GM19043 (cell line): ENCODE results near the gene CABP5.
"Not testable (repeated sequence)": the region's sequence is repeated elsewhere in the genome, so short reads cannot be mapped to it uniquely, and the experiment has no call there.

Source experiments
- ATAC-seq: cut with Tn5 transposase; IDR thresholded peaks from one replicate; pipeline ENCODE4 v1.9.1; 2021; ENCODE audit warnings: low read depth; ENCODE audit not compliant: unreplicated experiment

CABP5 gene

GRCh38 chr19:48043675-48044258 is at the start of gene CABP5:
CABP5 (minus strand) TSS chr19:48044079; CDS start chr19:48043922, 157 bp downstream.
- ATAC-seq, result no peak

DNA sequence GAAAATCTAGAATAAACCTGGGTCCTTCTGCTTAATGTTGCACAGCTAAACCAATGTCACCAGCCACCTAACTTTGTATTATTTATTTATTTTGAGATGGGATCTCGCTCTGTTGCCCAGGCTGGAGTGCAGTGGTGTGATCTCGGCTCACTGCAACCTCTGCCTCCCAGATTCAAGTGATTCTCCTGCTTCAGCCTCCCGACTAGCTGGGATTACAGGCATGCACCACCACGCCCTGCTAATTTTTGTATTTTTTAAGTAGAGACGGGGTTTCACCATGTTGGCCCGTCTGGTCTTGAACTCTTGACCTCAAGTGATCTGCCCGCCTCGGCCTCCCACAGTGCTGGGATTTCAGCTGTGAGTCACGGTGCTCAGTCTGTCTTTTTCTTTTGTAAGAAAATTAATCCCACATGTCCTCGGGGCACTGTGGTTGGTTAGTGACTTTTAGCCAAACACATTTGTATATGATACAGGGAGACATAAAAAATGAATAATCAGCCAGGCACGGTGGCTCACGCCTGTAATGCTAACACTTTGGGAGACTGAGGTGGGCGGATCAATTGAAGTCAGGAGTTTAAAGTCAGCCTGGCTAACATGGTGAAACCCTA is 47.3 kb upstream of the CABP5 start:
- not testable (repeated sequence) for ATAC-seq

DNA sequence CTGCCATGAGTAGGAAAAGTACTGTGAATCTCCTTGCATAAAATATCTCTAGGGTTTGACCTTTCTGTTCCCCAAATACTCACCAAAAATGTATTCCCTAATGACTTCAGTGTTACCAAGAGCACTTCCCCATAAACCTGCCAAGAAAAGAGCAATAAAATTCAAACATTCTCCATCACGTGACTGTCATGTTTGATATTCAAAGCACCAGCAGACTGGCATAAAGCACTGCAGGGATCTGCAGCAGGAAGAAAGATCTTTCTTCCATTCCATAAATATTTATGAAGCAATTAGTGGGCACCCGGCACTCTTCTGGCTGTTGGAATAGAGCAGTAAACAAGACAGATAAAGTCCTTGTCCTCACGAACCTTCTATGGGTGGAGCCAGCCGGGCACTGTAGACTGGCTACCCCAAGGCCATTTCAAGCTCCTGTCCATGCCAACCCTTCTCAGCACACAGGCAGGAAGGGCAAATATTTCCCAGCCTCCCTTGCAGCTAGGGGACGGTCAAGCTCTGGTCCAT is 46.5 kb upstream of the CABP5 start:
- no peak for ATAC-seq

DNA sequence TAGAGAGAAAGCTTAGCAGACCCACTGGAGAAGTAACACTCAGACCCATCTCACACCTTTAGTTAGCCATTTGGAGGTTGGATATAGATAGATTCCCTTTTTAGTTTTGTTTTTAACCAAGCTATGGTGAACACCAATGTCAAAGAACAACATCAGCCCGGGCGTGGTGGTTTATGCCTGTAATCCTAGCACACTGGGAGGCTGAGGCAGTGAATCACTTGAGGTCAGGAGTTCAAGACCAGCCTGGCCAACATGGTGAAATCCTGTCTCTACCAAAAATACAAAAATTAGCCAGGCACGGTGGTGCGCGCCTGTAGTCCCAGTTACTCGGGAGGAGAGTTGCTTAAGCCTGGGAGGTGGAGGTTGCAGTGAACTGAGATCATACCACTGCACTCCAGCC is 45.1 kb upstream of the CABP5 start:
- not testable (repeated sequence) for ATAC-seq

- ATAC-seq, result no peak
Measured at GRCh38 chr19:48085904-48086864, 42.3 kb upstream of the CABP5 start.

DNA sequence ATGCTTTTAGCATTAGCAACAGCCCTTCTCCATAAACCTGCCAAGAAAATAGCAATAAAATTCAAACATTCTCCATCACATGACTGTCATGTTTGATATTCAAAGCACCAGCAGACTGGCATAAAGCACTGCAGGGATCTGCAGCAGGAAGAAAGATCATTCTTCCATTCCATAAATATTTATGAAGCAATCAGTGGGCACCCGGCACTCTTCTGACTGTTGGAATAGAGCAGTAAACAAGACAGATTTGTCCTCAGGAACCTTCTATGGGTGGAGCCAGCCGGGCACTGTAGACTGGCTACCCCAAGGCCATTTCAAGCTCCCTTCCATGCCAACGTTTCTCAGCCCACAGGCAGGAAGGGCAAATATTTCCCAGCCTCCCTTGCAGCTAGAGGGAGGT is 41.2 kb upstream of the CABP5 start:
- no peak for ATAC-seq

DNA sequence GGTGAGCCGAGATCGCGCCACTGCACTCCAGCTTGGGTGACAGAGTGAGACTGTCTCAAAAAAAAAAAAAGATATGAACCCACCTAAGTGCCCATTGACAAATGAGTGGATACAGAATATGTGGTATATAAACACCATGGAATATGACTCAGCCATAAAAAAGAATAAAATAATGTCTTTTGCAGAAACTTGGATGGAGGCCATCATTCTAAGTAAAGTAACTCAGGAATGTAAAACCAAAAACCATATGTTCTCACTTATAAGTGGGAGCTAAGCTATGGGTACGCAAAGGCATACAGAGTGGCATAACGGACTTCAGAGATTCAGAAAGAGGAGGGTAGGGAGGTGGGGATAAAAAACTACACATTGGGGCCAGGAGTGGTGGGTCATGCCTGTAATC is 37.2 kb upstream of the CABP5 start:
- no peak for ATAC-seq

GRCh38 chr19:48070177-48070769 is 26.4 kb upstream of the CABP5 start:
- not testable (repeated sequence) for ATAC-seq

DNA sequence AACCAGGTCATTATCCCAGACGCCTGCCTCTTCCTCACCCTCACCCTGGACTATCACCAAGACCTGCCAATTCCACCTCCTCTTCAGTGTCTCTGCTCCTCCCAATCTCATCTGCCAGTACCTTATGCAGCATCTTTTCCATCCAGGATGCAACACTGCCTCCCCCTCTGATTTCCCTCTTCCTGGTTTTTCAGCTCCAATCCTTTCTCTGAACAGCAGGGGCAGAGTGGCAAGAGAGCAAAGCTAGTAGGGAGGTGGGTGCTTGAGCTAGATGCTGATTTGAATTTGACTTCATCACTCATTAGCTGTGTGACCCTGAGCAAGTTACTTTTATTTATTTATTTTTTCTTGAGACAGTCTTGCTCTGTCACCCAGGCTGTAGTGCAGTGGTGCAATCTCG is 25.6 kb upstream of the CABP5 start:
- no peak for ATAC-seq

DNA sequence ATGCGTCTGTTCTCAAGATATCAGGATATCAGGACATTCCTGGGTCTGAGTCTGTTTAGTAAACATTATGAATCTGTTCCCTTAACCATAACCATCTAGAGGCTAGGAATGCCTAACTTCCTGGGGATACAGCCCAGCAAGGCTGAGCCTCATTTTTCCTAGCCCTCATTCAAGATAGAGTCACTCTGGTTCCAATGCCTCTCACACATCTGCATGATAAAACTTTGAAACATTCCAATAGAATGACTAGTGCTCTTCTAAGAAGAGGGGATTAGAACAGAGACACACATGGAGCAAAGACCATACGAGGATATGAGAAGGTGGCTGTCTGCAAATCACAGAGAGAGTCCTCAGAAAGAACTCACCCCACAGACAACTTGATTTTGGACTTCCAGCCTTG is 20.6 kb upstream of the CABP5 start:
- no peak for ATAC-seq

DNA sequence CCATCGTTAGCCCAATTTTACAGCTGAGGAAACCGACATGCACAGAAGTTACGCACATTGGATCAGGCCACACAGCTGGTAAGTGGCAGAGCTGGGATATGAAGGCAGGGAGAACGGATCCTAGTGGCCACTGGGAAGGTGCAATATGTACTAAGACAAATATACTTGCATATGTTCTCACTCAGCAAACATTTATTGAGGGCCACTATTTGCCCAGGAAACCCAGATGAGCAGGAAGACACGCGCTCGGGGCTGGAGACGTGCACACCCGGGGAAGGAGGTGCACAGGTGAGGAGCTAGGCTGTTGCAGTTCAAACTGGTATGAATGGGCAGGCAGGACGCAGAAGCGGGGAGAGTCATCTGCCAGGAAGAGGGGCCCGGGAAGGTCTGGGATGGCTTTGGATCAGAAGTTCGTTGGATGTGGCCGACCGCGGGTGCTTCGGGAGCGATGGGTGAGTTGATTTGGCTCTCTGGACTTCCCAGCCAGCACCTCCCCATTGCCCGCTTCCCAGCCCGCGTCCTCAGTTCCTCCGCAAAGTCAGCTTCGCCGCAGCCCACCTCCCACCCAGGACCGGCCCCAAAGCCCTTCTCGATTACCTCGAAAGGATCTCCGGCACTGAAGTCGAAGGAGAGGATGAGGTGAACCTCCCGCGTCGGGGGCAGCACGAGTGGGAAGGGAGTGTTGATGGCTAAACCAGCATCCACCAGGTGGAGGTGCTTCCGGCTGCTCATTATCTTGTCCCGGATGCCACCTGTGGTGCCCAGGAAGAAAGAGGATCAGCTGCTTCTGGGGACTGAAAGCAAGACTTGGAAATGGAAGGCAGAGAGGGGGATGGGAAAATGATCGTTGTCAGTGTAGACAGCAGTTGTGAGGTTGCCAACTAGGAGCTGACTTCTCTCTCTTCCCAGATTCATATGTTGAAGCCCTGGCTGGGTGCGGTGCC is 17.8 kb upstream of the CABP5 start:
- ATAC-seq, result no peak

DNA sequence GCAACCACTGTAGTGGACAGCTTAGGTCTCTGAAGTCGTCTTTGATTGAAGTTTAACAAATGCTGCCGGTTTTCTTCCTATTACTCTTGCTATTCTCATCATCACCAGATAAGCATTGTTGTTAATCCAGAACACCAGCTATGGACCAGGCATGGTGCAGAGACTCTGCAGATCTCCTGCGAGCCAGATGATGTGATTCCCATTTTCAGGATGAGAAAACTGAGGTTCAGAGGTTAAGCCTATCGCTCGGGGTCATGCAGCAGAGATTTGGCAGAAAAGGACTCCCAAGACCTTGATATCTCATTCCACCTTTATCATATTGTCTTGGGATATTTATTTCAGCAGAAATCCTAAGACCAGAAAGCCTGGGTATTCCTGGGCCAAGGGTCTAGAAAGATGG is 16.5 kb upstream of the CABP5 start:
- ATAC-seq, result no peak

GRCh38 chr19:48059331-48059730 is 15.5 kb upstream of the CABP5 start:
- no peak for ATAC-seq

- ATAC-seq, result no peak
Measured at GRCh38 chr19:48053856-48054255, 10.0 kb upstream of the CABP5 start.

- no peak for ATAC-seq
Measured at GRCh38 chr19:48053076-48053475, 9.2 kb upstream of the CABP5 start.

GRCh38 chr19:48051335-48052033 is 7.6 kb upstream of the CABP5 start:
- ATAC-seq, result no peak

GRCh38 chr19:48044561-48044960 is 682 bp upstream of the CABP5 start:
- no peak for ATAC-seq

DNA sequence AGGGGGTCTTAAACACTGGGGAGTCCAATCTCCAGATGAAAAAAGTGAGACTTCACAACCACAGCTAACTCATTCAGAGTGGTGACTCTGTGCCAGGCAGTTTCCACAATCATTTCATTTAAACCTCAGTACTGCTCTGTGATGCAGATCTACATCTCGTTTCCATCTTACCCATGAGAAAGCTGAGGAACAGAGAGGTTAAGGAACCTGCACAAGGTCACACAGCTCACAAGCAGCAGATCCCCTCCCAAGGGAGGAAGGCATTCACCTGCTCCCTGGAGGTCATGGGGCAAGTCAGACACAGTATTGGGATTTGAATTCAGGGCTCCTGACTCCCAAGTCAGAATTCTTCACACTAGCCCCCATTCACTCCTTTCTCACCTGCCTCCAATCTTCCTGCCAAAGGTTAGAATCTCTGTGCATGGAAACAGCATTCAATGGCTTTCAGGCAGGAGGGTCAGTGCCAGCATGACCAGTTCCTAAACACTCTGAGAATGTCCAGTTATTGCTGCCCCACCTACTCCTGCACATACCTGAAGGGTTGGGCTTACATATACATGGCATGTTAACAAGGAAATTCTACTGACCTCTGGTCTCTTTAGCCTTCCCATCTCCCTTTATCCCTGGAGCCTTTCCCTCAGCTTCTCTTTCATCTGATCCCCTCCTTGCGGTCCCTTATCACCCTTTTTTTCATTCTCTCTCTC is 1.9 kb downstream of the CABP5 start:
- ATAC-seq, result no peak

- no peak for ATAC-seq
Measured at GRCh38 chr19:48036765-48037164, 7.1 kb downstream of the CABP5 start.
